ENCODE results near the gene JAKMIP3. TPM values are rescaled to one million over a fixed set of nuclear protein-coding genes. Genes with fewer than 3 reads are reported as not detected.

Gene JAKMIP3
- total RNA-seq, 1 experiment from 2014 or later, result 2.8 TPM

- Histone ChIP-seq H3K27me3 (replicated peaks; ENCODE audit: insufficient read depth, low read depth, low read length, poor library complexity) (no peaks in the 10 kb centered on the region), H3K36me3 (ENCODE audit: insufficient read depth, low read length, poor library complexity, severe bottlenecking) (no peaks in the 10 kb centered on the region), H3K9me3 (ENCODE audit: low read depth, low read length, poor library complexity, severe bottlenecking) (no peaks in the 10 kb centered on the region), H3K4me1 (ENCODE audit: insufficient read depth, low read length, poor library complexity, severe bottlenecking) (no peaks in the 10 kb centered on the region), H3K4me3 (ENCODE audit: low read depth, low read length, poor library complexity, severe bottlenecking) (no peak overlapping the region), H3K27ac (ENCODE audit: low read depth, low read length, poor library complexity, severe bottlenecking) (no peak overlapping the region)
- 0 out of 2 replicates have a peak, but pooled peaks have one; percentile 36 for TF ChIP-seq CTCF (conservative IDR thresholded peaks at IDR 0.05; ENCODE audit: low read depth, low read length)
- no peak for TF ChIP-seq EZH2 (IDR thresholded peaks at IDR 0.05; ENCODE audit: borderline replicate concordance, low read depth, low read length, poor library complexity, severe bottlenecking)
- ChIA-PET POLR2A (ENCODE audit: low non-redundant PET) (no interaction called here), CTCF (interaction anchor here (0.6 kb wide), 1 partner anchor 63 kb away, joined by 5 read pairs; no protein-coding TSS in a partner anchor)
- BruUV-seq (replicated peaks), result no TSS peak
- no peak for DNase-seq (ENCODE audit: low spot score)
- intact Hi-C loops (cut with micrococcal nuclease; ENCODE audit: unreplicated experiment), result no loop called here
Observed at GRCh38 chr10:132101529-132101928, 35.8 kb downstream of the JAKMIP3 start.

DNA sequence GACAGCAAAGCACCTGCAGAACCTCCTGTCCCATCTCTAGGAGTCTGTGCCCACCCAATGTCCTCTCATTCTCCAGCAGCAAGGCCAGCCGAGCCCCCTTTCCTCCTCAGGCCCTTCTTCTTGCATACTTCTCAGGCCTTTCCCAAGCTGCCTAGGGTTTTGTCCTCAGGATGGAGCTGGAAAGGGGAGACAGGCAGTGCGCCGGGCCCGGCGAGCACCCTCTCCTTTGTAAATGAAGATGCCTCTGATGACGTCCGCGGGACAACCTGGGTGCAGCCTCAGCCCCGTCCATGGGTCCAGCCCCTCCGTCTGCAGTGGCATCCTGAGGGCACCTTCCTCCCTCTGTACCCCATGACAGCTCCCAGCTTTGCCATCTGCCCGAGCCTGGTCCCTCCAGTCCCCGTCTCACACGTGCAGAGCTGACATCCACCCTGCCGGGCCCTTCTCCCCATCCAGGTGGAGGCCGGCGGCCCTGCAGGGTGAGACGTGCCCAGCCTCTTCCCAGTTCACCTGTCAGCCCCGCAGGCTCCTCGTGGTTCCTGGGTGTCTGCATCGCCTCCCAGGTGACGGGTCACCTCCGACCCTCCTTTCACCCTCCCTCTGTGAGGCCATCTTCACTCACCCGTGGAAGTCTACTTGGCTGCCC, 36.4 kb downstream of the JAKMIP3 start:
- no TSS peak for BruUV-seq (replicated peaks)
- DNase-seq (ENCODE audit: low spot score), result no peak
- Histone ChIP-seq H3K4me3 (ENCODE audit: low read depth, low read length, poor library complexity, severe bottlenecking) (no peak overlapping the region), H3K4me1 (ENCODE audit: insufficient read depth, low read length, poor library complexity, severe bottlenecking) (no peaks in the 10 kb centered on the region), H3K36me3 (ENCODE audit: insufficient read depth, low read length, poor library complexity, severe bottlenecking) (no peaks in the 10 kb centered on the region), H3K27ac (ENCODE audit: low read depth, low read length, poor library complexity, severe bottlenecking) (no peak overlapping the region), H3K27me3 (replicated peaks; ENCODE audit: insufficient read depth, low read depth, low read length, poor library complexity) (no peaks in the 10 kb centered on the region), H3K9me3 (ENCODE audit: low read depth, low read length, poor library complexity, severe bottlenecking) (no peaks in the 10 kb centered on the region)
- CTCF ChIA-PET, result no interaction called here
- POLR2A ChIA-PET (ENCODE audit: low non-redundant PET), result interaction anchor here (0.7 kb wide), 1 partner anchor 39 kb away, joined by 4 read pairs; no protein-coding TSS in a partner anchor
- no peak for TF ChIP-seq CTCF (conservative IDR thresholded peaks at IDR 0.05; ENCODE audit: low read depth, low read length)
- no peak for TF ChIP-seq EZH2 (IDR thresholded peaks at IDR 0.05; ENCODE audit: borderline replicate concordance, low read depth, low read length, poor library complexity, severe bottlenecking)
- intact Hi-C loops (cut with micrococcal nuclease; ENCODE audit: unreplicated experiment), result no loop called here

GRCh38 chr10:132102717-132103110, 37.0 kb downstream of the JAKMIP3 start:
- no peak overlapping the region for H3K4me3 ChIP-seq (ENCODE audit: low read depth, low read length, poor library complexity, severe bottlenecking)
- H3K27me3 ChIP-seq (replicated peaks; ENCODE audit: insufficient read depth, low read depth, low read length, poor library complexity), result no peaks in the 10 kb centered on the region
- H3K9me3 ChIP-seq (ENCODE audit: low read depth, low read length, poor library complexity, severe bottlenecking), result no peaks in the 10 kb centered on the region
- CTCF ChIA-PET, result no interaction called here
- no peaks in the 10 kb centered on the region for H3K4me1 ChIP-seq (ENCODE audit: insufficient read depth, low read length, poor library complexity, severe bottlenecking)
- BruUV-seq (replicated peaks), result no TSS peak
- POLR2A ChIA-PET (ENCODE audit: low non-redundant PET), result interaction anchor here (0.7 kb wide), 1 partner anchor 39 kb away, joined by 4 read pairs; no protein-coding TSS in a partner anchor
- intact Hi-C loops (cut with micrococcal nuclease; ENCODE audit: unreplicated experiment), result no loop called here
- no peaks in the 10 kb centered on the region for H3K36me3 ChIP-seq (ENCODE audit: insufficient read depth, low read length, poor library complexity, severe bottlenecking)
- TF ChIP-seq CTCF (conservative IDR thresholded peaks at IDR 0.05; ENCODE audit: low read depth, low read length), result no peak
- H3K27ac ChIP-seq (ENCODE audit: low read depth, low read length, poor library complexity, severe bottlenecking), result no peak overlapping the region
- DNase-seq (ENCODE audit: low spot score), result no peak

All from A673 (cell line).